ENCODE results near the gene UBE3D.

The UBE3D gene

DNA sequence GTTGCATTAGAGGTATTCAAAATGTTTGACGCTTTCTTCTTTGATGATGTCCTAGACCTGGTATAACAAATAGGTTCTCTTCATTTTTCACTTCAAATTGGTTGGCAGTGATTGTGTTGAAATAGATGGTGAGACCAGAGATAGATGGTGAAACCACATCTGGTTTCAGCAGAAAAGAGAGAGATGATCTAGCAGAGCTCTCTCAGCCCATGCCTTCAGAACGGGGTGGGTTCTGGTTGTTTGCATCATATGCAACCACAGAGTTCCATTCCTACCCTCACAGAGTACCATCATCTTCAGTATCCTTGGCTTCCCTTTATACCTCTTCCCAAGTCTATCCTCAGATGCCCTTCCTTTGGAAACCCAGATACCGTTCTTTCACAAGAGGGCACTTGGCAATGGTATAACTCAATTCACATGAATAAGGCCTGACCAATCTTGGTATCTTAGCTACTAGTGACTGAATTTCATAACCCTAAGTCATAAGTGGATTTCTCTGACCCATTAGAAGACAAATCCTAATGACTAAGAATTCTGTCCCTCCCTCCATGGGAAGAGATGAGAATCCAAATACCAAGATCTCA is 93.7 kb downstream of the UBE3D start:
- H2BK12ac ChIP-seq (ENCODE audit: low read length), result no peak overlapping the region
- no peak overlapping the region for H3K9ac ChIP-seq (ENCODE audit: low read length)
- no peak overlapping the region for H3K18ac ChIP-seq (ENCODE audit: low read length)
- no peaks in the 10 kb centered on the region for H3K4me1 ChIP-seq (ENCODE audit: control insufficient read depth in 1 of 2, insufficient read depth in 2 of 2, low read length in 2 of 2)
- no peak overlapping the region for H4K8ac ChIP-seq (ENCODE audit: low read depth, low read length)
- no peaks in the 10 kb centered on the region for H3K27me3 ChIP-seq (ENCODE audit: insufficient read depth, low read length)
- H2AK5ac ChIP-seq (ENCODE audit: low read length), result no peak overlapping the region
- WGBS (ENCODE audit: extremely low coverage, insufficient coverage, insufficient read length), result no CpG with 5 or more reads among the region's 3 CpGs
- no peak overlapping the region for H2BK120ac ChIP-seq (ENCODE audit: insufficient read depth, low read length, poor library complexity)
- no peak for DNase-seq
- no peak overlapping the region for H4K12ac ChIP-seq (ENCODE audit: low read depth, low read length)
- no peaks in the 10 kb centered on the region for H3K79me2 ChIP-seq (ENCODE audit: control insufficient read depth, insufficient read depth, low read length, poor library complexity)
- H3K27ac ChIP-seq (ENCODE audit: low read depth, low read length), result no peak overlapping the region
- H3K23ac ChIP-seq (ENCODE audit: low read length), result no peak overlapping the region
- no peaks in the 10 kb centered on the region for H3K79me1 ChIP-seq (ENCODE audit: low read length)
- no peak overlapping the region for H3K14ac ChIP-seq (ENCODE audit: low read length)
- no peak overlapping the region for H4K91ac ChIP-seq (ENCODE audit: low read depth, low read length)
- no peaks in the 10 kb centered on the region for H3K9me3 ChIP-seq (ENCODE audit: insufficient read depth, low read depth, low read length)
- no peaks in the 10 kb centered on the region for H3K36me3 ChIP-seq (ENCODE audit: control insufficient read depth in 1 of 2, insufficient read depth in 2 of 2, low read length in 2 of 2)
- no peak overlapping the region for H3K4me2 ChIP-seq (ENCODE audit: low read length)
- H2AFZ ChIP-seq (ENCODE audit: insufficient read depth, low read length, poor library complexity), result no peak overlapping the region
- H3K4ac ChIP-seq (ENCODE audit: low read depth, low read length), result no peak overlapping the region
- no peak overlapping the region for H2BK5ac ChIP-seq (ENCODE audit: low read depth, low read length, poor library complexity)
- H3K4me3 ChIP-seq (ENCODE audit: low read depth, low read length), result no peak overlapping the region

DNA sequence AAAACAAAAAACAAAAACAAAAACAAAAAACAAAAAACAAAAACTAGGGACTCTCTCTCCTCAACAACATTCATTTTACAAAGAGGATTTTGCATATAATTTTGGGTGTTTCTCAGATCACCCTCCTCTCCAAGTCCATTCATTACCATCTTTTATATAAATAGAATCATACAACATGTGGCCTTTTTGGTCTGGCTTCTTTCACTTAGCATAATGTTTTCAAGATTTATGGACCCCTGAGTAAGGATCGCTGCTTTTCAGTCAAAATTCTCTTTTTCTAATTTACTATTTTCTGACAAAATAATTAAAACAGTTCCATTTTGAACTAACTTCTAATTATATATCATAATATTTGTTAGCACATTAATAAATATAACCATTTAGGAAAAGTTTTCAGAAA is 94.8 kb downstream of the UBE3D start:
- Histone ChIP-seq H3K4me1 (ENCODE audit: control insufficient read depth in 1 of 2, insufficient read depth in 2 of 2, low read length in 2 of 2) (no peaks in the 10 kb centered on the region), H3K14ac (ENCODE audit: low read length) (no peak overlapping the region), H3K4me3 (ENCODE audit: low read depth, low read length) (no peak overlapping the region), H2BK12ac (ENCODE audit: low read length) (no peak overlapping the region), H2AK5ac (ENCODE audit: low read length) (no peak overlapping the region), H3K79me1 (ENCODE audit: low read length) (no peaks in the 10 kb centered on the region), H3K27ac (ENCODE audit: low read depth, low read length) (no peak overlapping the region), H3K27me3 (ENCODE audit: insufficient read depth, low read length) (no peaks in the 10 kb centered on the region), H3K23ac (ENCODE audit: low read length) (no peak overlapping the region), H3K4ac (ENCODE audit: low read depth, low read length) (no peak overlapping the region), H3K36me3 (ENCODE audit: control insufficient read depth in 1 of 2, insufficient read depth in 2 of 2, low read length in 2 of 2) (no peaks in the 10 kb centered on the region), H3K9ac (ENCODE audit: low read length) (no peak overlapping the region), H3K4me2 (ENCODE audit: low read length) (no peak overlapping the region), H3K79me2 (ENCODE audit: control insufficient read depth, insufficient read depth, low read length, poor library complexity) (no peaks in the 10 kb centered on the region), H2BK5ac (ENCODE audit: low read depth, low read length, poor library complexity) (no peak overlapping the region), H2BK120ac (ENCODE audit: insufficient read depth, low read length, poor library complexity) (no peak overlapping the region), H4K8ac (ENCODE audit: low read depth, low read length) (no peak overlapping the region), H4K91ac (ENCODE audit: low read depth, low read length) (no peak overlapping the region), H4K12ac (ENCODE audit: low read depth, low read length) (no peak overlapping the region), H3K18ac (ENCODE audit: low read length) (no peak overlapping the region), H3K9me3 (ENCODE audit: insufficient read depth, low read depth, low read length) (no peaks in the 10 kb centered on the region), H2AFZ (ENCODE audit: insufficient read depth, low read length, poor library complexity) (no peak overlapping the region)
- no peak for DNase-seq
- WGBS (ENCODE audit: extremely low coverage, insufficient coverage, insufficient read length), result no CpG with 5 or more reads among the region's 1 CpG

DNA sequence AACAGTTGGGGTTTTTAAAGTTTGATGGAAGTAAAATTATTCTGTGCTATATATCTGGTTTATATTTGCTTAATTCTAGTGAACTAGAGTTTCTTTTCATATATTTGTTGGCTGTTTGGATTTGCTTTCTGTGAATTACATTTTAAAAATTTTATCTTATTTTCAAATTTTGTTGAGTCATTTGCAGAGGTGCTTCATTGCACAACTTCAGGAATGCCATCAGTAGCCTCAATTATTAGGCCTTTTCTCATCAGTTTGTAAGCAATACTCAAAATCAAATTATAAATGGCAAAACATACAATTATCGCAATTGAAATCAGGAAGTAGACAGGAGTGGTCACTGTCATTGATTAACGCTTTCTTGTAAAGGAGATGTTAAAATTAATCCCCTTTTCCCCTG is 96.9 kb downstream of the UBE3D start:
- H3K4me3 ChIP-seq (ENCODE audit: low read depth, low read length), result no peak overlapping the region
- H4K12ac ChIP-seq (ENCODE audit: low read depth, low read length), result no peak overlapping the region
- no peak overlapping the region for H2BK5ac ChIP-seq (ENCODE audit: low read depth, low read length, poor library complexity)
- no peaks in the 10 kb centered on the region for H3K36me3 ChIP-seq (ENCODE audit: control insufficient read depth in 1 of 2, insufficient read depth in 2 of 2, low read length in 2 of 2)
- no peak overlapping the region for H2BK12ac ChIP-seq (ENCODE audit: low read length)
- no peak overlapping the region for H3K4ac ChIP-seq (ENCODE audit: low read depth, low read length)
- H3K4me2 ChIP-seq (ENCODE audit: low read length), result no peak overlapping the region
- H3K4me1 ChIP-seq (ENCODE audit: control insufficient read depth in 1 of 2, insufficient read depth in 2 of 2, low read length in 2 of 2), result no peaks in the 10 kb centered on the region
- no peaks in the 10 kb centered on the region for H3K9me3 ChIP-seq (ENCODE audit: insufficient read depth, low read depth, low read length)
- whole genome bisulfite sequencing (ENCODE audit: extremely low coverage, insufficient coverage, insufficient read length), result no CpG with 5 or more reads among the region's 2 CpGs
- no peaks in the 10 kb centered on the region for H3K79me2 ChIP-seq (ENCODE audit: control insufficient read depth, insufficient read depth, low read length, poor library complexity)
- H2AFZ ChIP-seq (ENCODE audit: insufficient read depth, low read length, poor library complexity), result no peak overlapping the region
- no peaks in the 10 kb centered on the region for H3K79me1 ChIP-seq (ENCODE audit: low read length)
- no peak overlapping the region for H2AK5ac ChIP-seq (ENCODE audit: low read length)
- no peaks in the 10 kb centered on the region for H3K27me3 ChIP-seq (ENCODE audit: insufficient read depth, low read length)
- H4K8ac ChIP-seq (ENCODE audit: low read depth, low read length), result no peak overlapping the region
- no peak overlapping the region for H4K91ac ChIP-seq (ENCODE audit: low read depth, low read length)
- no peak overlapping the region for H3K9ac ChIP-seq (ENCODE audit: low read length)
- H3K18ac ChIP-seq (ENCODE audit: low read length), result no peak overlapping the region
- H3K27ac ChIP-seq (ENCODE audit: low read depth, low read length), result no peak overlapping the region
- no peak overlapping the region for H3K23ac ChIP-seq (ENCODE audit: low read length)
- DNase-seq, result no peak
- no peak overlapping the region for H3K14ac ChIP-seq (ENCODE audit: low read length)
- no peak overlapping the region for H2BK120ac ChIP-seq (ENCODE audit: insufficient read depth, low read length, poor library complexity)

DNA sequence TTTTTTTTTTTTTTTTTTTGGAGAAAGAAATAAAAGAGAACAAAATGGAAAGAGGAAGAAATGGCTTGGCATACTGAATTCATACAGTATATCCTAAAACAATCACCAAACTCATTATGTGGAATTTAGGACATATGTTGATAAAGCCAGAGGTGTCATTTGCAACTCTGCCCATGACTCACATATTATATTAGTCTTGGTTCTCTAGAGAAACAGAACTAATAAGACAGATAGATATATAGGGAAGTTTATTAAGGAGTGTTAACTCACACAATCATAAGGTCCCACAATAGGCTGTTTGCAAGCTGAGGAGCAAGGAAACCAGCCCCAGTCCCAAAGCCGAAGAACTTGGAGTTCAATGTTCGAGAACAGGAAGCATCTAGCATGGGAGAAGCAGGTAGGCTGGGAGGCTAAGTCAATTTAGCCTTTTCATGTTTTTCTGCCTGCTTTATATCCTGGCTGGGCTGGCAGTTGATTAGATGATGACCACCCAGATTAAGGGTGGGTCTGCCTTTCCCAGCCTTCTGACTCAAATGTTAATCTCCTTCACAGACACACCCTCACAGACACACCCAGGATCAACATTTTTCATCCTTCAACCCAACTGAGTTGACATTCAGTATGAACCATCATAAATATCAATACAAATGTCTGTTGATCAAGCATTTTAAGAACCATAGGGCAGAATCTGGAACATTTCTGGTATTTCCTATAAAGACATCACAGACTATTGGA is 102.3 kb downstream of the UBE3D start:
- H4K12ac ChIP-seq (ENCODE audit: low read depth, low read length), result no peak overlapping the region
- no peak overlapping the region for H3K23ac ChIP-seq (ENCODE audit: low read length)
- H3K36me3 ChIP-seq (ENCODE audit: control insufficient read depth in 1 of 2, insufficient read depth in 2 of 2, low read length in 2 of 2), result no peaks in the 10 kb centered on the region
- H3K9ac ChIP-seq (ENCODE audit: low read length), result no peak overlapping the region
- no peak overlapping the region for H2AFZ ChIP-seq (ENCODE audit: insufficient read depth, low read length, poor library complexity)
- H3K4me2 ChIP-seq (ENCODE audit: low read length), result no peak overlapping the region
- no peak overlapping the region for H3K18ac ChIP-seq (ENCODE audit: low read length)
- no peaks in the 10 kb centered on the region for H3K79me1 ChIP-seq (ENCODE audit: low read length)
- no peak overlapping the region for H3K27ac ChIP-seq (ENCODE audit: low read depth, low read length)
- H3K27me3 ChIP-seq (ENCODE audit: insufficient read depth, low read length), result no peaks in the 10 kb centered on the region
- no peak overlapping the region for H3K4ac ChIP-seq (ENCODE audit: low read depth, low read length)
- no peak overlapping the region for H2BK120ac ChIP-seq (ENCODE audit: insufficient read depth, low read length, poor library complexity)
- no peak overlapping the region for H4K8ac ChIP-seq (ENCODE audit: low read depth, low read length)
- WGBS (ENCODE audit: extremely low coverage, insufficient coverage, insufficient read length), result no CpG with 5 or more reads among the region's 2 CpGs
- H2BK5ac ChIP-seq (ENCODE audit: low read depth, low read length, poor library complexity), result no peak overlapping the region
- H3K4me1 ChIP-seq (ENCODE audit: control insufficient read depth in 1 of 2, insufficient read depth in 2 of 2, low read length in 2 of 2), result peaks cover 6 to 9% of the 10 kb centered on the region in 2 experiments
- H3K79me2 ChIP-seq (ENCODE audit: control insufficient read depth, insufficient read depth, low read length, poor library complexity), result no peaks in the 10 kb centered on the region
- no peak for DNase-seq
- H2AK5ac ChIP-seq (ENCODE audit: low read length), result no peak overlapping the region
- no peaks in the 10 kb centered on the region for H3K9me3 ChIP-seq (ENCODE audit: insufficient read depth, low read depth, low read length)
- H2BK12ac ChIP-seq (ENCODE audit: low read length), result no peak overlapping the region
- H3K14ac ChIP-seq (ENCODE audit: low read length), result no peak overlapping the region
- H4K91ac ChIP-seq (ENCODE audit: low read depth, low read length), result no peak overlapping the region
- H3K4me3 ChIP-seq (ENCODE audit: low read depth, low read length), result no peak overlapping the region

Data from trophoblast cell (in vitro differentiated cells and primary cell).